ENCODE measurements around the gene HTR1E. TPM values are rescaled to one million over a fixed set of nuclear protein-coding genes. Genes with fewer than 3 reads are reported as not detected.
"Not testable (repeated sequence)": the region's sequence is repeated elsewhere in the genome, so short reads cannot be mapped to it uniquely, and the experiment has no call there.

Gene HTR1E
- total and polyA plus RNA-seq, 9 of the 15 experiments (the other 6 are each of a cell fraction or from before 2014, with no cell fraction given) = not detected

GRCh38 chr6:86888301-86888700 is 49.0 kb upstream of the HTR1E start:
- Histone ChIP-seq H3K79me2 (ENCODE audit: control insufficient read depth, insufficient read depth, low read length) (no peaks in the 10 kb centered on the region), H3K9me3 (replicated peaks; ENCODE audit: control insufficient read depth, insufficient read depth, low read depth, low read length) (no peaks in the 10 kb centered on the region), H3K9ac (ENCODE audit: insufficient read depth in 1 of 2, low read depth in 2 of 2, low read length in 2 of 2) (no peak overlapping the region), H2AFZ (ENCODE audit: low read depth, low read length) (no peak overlapping the region), H3K36me3 (ENCODE audit: control insufficient read depth, insufficient read depth, low read length) (no peaks in the 10 kb centered on the region), H3K27me3 (ENCODE audit: control insufficient read depth in 2 of 2, insufficient read depth in 2 of 2, low read length in 2 of 2) (no peaks in the 10 kb centered on the region), H3K27ac (ENCODE audit: extremely low read depth, low read depth, low read length) (no peak overlapping the region), H4K20me1 (replicated peaks; ENCODE audit: control insufficient read depth, insufficient read depth, low read length) (no peaks in the 10 kb centered on the region), H3K4me2 (ENCODE audit: insufficient read depth, low read length) (no peak overlapping the region), H3K9me1 (ENCODE audit: control insufficient read depth, insufficient read depth, low read length) (no peaks in the 10 kb centered on the region), H3K4me3 (no peak overlapping the region), H3K4me1 (replicated peaks in 1 of 2; ENCODE audit: control insufficient read depth in 2 of 2, insufficient read depth in 2 of 2, low read length in 2 of 2) (no peaks in the 10 kb centered on the region)
- no peak for ATAC-seq
- WGBS (ENCODE audit: insufficient coverage, low coverage, missing lambda C conversion rate) = 2% methylated on average over 4 of the region's 4 CpGs
- ChIA-PET CTCF (ENCODE audit: low intra/inter-chr PET ratio) (no interaction called here), POLR2A (no interaction called here)
- intact Hi-C loops (cut with micrococcal nuclease) = no loop called here
- FAIRE-seq = no peak
- in situ Hi-C loops (cut with MboI) = no loop called here
- no TSS peak for BruUV-seq (replicated peaks)
- DNase-seq (ENCODE audit: extremely low read depth in 1 of 4, low spot score in 3 of 4) = no peak
- TF ChIP-seq ZNF280A (IDR thresholded peaks at IDR 0.05; ENCODE audit: low read depth, partially characterized antibody) (no peak), NEUROD1 (IDR thresholded peaks at IDR 0.05; ENCODE audit: borderline replicate concordance, low read depth, low read length, partially characterized antibody) (no peak), CHD4 (IDR thresholded peaks at IDR 0.05; ENCODE audit: insufficient read depth, insufficient replicate concordance, low read depth, low read length, poor library complexity, severe bottlenecking) (no peak), EWSR1 (IDR thresholded peaks at IDR 0.05; ENCODE audit: borderline replicate concordance, low read depth, partially characterized antibody) (no peak), CREB3L1 (IDR thresholded peaks at IDR 0.05; ENCODE audit: borderline replicate concordance, low read depth) (no peak), PHF21A (IDR thresholded peaks at IDR 0.05; ENCODE audit: borderline replicate concordance, low read depth) (no peak), USF1 (CRISPR knock-in tag; IDR thresholded peaks at IDR 0.05) (no peak), POLR2G (IDR thresholded peaks at IDR 0.05; ENCODE audit: low read depth, low read length) (no peak), FOXJ2 (tag; IDR thresholded peaks at IDR 0.05) (no peak)

- H2AFZ ChIP-seq (ENCODE audit: low read depth, low read length); H3K4me2 ChIP-seq (ENCODE audit: insufficient read depth, low read length); in situ Hi-C loops (cut with MboI); DNase-seq (ENCODE audit: extremely low read depth in 1 of 4, low spot score in 3 of 4); H3K36me3 ChIP-seq (ENCODE audit: control insufficient read depth, insufficient read depth, low read length); H3K27me3 ChIP-seq (ENCODE audit: control insufficient read depth in 2 of 2, insufficient read depth in 2 of 2, low read length in 2 of 2); H3K4me3 ChIP-seq; H3K9me1 ChIP-seq (ENCODE audit: control insufficient read depth, insufficient read depth, low read length); H3K27ac ChIP-seq (ENCODE audit: extremely low read depth, low read depth, low read length); POLR2A ChIA-PET; ATAC-seq; BruUV-seq (replicated peaks); H4K20me1 ChIP-seq (replicated peaks; ENCODE audit: control insufficient read depth, insufficient read depth, low read length); FAIRE-seq; H3K4me1 ChIP-seq (replicated peaks in 1 of 2; ENCODE audit: control insufficient read depth in 2 of 2, insufficient read depth in 2 of 2, low read length in 2 of 2); H3K9ac ChIP-seq (ENCODE audit: insufficient read depth in 1 of 2, low read depth in 2 of 2, low read length in 2 of 2); H3K79me2 ChIP-seq (ENCODE audit: control insufficient read depth, insufficient read depth, low read length); CTCF ChIA-PET (ENCODE audit: low intra/inter-chr PET ratio); H3K9me3 ChIP-seq (replicated peaks; ENCODE audit: control insufficient read depth, insufficient read depth, low read depth, low read length); intact Hi-C loops (cut with micrococcal nuclease): not testable (repeated sequence)
- WGBS (ENCODE audit: insufficient coverage, low coverage, missing lambda C conversion rate) = 2% methylated on average over 8 of the region's 8 CpGs
Observed at GRCh38 chr6:86897265-86897664, 40.1 kb upstream of the HTR1E start.
